ENCODE measurements around the gene RHBDL1. TPM values are rescaled to one million over a fixed set of nuclear protein-coding genes. Genes with fewer than 3 reads are reported as not detected.
"Not testable (repeated sequence)": the region's sequence is repeated elsewhere in the genome, so short reads cannot be mapped to it uniquely, and the experiment has no call there.

Gene RHBDL1
- total RNA-seq, 1 donor from 2014 or later = 1.6 TPM

DNA sequence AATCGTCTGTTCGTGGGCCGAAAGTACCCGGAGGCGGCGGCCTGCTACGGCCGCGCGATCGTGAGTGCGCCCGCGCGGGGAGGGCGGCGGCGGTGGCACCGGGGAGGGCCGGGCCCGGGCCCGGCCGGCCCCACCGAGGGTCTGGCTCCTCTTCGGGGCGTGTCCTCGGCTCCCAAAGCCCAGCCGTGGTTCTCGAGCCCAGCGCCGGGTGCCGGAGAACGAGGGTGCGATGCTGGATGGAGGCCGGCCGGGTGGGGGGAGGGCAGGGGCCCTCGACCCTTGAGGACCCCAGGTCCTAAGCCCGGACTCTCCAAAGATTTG lies 5.1 kb downstream of the RHBDL1 start:
- ATAC-seq = no peak
- no peak for DNase-seq (ENCODE audit: low spot score)
- intact Hi-C loops (cut with DNase I) = no loop called here

DNA sequence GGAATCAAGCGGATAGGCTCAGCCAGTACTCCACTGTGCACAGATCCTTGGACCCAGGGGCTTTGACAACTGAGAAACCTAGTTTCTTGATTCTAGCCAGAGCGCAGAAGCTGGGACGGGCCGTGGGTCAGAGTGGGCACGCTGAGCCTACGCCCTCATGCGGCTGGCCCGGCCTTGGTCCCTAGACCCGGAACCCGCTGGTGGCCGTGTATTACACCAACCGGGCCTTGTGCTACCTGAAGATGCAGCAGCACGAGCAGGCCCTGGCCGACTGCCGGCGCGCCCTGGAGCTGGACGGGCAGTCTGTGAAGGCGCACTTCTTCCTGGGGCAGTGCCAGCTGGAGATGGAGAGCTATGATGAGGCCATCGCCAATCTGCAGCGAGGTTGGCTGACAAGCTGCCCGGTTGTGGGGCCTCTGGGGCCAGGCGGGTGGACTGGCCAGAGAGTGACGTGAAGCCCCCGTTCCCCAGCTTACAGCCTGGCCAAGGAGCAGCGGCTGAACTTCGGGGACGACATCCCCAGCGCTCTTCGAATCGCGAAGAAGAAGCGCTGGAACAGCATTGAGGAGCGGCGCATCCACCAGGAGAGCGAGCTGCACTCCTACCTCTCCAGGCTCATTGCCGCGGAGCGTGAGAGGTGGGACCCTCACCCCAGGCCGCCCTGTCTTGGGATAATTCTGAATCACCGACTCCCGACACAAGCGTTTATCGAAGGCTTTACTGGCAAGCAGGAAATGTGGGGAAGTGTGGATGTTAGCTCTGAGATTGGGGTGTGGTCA lies 5.7 kb downstream of the RHBDL1 start:
- no peak for DNase-seq (ENCODE audit: low spot score)
- intact Hi-C loops (cut with DNase I) = no loop called here
- ATAC-seq = no peak

DNA sequence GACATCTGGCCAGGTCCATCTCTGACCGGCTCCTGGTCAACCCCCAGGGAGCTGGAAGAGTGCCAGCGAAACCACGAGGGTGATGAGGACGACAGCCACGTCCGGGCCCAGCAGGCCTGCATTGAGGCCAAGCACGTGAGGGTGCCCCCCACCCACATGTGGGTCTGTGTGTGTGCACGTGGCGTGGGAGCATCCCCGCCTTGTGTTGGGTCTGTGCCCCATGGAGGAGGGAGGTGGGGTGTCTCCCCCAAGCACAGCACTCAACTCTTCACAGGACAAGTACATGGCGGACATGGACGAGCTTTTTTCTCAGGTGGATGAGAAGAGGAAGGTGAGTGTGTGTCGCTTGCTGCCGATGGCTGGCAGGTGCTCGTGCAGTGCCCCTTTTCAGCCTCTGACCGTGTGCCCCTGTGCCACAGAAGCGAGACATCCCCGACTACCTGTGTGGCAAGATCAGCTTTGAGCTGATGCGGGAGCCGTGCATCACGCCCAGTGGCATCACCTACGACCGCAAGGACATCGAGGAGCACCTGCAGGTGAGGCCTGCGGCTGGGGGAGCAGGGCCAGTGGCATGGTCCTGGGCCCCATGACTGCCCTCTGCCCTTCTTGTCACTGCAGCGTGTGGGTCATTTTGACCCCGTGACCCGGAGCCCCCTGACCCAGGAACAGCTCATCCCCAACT lies 6.4 kb downstream of the RHBDL1 start:
- DNase-seq (ENCODE audit: low spot score) (no peak), ATAC-seq (no peak)
- intact Hi-C loops (cut with DNase I) = no loop called here

DNA sequence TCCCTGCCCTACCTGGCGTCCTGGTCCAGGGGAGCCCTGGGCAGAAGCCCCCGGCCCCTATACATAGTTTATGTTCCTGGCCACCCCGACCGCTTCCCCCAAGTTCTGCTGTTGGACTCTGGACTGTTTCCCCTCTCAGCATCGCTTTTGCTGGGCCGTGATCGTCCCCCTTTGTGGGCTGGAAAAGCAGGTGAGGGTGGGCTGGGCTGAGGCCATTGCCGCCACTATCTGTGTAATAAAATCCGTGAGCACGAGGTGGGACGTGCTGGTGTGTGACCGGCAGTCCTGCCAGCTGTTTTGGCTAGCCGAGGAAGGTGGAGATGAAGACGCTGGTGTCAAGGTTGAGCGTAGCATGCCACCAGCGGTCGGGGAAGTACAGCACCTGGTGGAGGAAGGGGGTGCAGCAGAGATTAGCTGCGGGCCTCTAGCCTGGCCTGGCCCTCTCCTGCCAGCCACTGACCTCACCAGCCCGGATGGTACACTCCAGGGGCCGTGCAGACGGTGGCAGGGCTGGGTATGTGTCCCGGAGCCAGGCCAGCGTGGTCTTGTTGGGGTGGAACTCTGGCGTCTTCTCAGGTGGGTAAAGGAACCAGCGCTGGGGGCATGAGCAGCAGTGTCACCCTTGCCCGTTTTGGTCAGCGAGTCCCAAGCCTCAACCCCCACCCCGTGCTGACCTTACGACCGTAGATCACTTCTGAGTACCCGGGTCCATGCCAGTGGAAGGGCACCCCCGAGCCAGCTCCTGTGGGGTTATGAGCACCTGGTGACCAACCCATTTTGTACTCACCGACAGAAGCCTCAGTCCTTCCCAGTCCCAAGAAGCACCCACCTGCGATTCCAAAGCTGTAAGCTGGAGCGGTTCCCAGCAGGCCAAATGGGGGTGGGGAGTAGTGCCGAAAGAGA lies 7.3 kb downstream of the RHBDL1 start:
- DNase-seq (ENCODE audit: low spot score) = no peak
- no peak for ATAC-seq
- intact Hi-C loops (cut with DNase I) = no loop called here

DNA sequence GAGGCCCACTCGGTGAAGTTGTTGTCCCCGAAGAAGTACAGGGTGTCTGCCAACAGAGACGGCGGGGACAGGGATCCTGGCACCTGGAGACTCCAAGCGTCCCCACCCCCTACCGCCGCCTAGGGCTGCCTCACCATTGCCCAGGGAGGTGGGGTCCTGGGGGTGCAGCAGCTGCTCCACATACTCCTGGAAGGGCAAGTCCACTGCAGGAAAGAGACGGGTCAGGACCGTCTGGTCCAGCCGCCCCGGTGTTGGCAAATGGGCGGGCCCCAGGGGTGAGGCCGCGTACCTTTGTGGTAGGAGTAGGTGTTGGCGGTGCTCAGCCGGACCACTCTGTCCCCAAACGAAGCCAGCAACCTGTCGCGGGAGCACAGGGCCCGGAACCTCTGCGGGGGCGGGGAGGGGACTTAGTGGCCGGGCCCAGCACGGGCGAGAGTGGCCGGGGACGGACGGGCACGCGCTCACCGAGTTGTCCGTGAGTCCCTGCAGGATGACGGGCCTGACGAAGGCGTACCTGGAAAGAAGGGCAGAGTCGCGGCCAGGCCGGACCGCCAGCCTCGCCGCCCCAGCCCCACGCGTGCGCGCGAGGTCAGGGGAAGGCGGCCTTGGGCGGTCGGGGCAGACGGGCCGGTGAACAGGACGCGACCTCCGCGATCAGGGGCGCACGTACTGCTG lies 8.1 kb downstream of the RHBDL1 start:
- ATAC-seq = no peak

DNA sequence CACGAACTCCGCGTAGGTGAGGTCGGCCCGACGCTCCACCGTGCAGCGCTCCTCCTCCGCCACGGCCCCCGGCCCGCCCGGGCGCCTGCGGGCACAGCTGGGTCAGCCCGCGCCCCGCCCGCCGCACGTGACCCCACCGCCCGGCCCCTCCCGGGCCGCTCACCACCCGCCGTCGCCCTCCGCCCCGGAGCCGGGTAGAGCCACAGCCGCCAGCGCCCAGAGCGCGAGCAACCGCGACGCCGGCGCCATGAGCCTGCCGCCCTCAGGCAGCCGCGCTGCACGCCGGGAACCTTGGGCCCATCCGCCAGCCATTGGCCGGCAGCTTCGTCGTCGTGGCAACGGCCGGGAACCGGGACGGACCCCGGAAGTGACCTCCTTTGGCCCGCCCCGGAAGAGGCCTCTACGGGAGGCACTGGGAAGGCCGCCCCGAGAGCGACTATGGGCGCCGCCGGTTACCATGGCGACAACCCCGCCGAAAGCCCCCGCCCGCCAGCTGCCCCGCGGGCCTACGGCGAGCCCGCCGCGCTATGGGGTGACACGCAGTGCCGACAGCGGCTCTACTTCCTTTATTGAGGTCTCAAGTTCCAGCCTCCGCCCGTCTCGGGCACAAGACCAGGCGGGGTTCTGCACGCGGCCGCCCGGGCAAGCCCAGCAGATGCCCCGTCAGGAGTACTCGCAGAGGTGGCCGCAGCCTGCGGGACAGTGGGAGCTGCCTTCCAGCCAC lies 8.8 kb downstream of the RHBDL1 start, which contains the start of gene JMJD8:
Gene JMJD8 (minus strand): TSS at position 264 of the 724 bp plus-strand sequence. CDS start 15 bp downstream, at position 249.
- intact Hi-C loops (cut with DNase I) = no loop called here

More for the DNA sequence above, 8.1 kb downstream of the RHBDL1 start:
- intact Hi-C loops (cut with DNase I) = no loop called here
- no peak for DNase-seq (ENCODE audit: low spot score)

DNA sequence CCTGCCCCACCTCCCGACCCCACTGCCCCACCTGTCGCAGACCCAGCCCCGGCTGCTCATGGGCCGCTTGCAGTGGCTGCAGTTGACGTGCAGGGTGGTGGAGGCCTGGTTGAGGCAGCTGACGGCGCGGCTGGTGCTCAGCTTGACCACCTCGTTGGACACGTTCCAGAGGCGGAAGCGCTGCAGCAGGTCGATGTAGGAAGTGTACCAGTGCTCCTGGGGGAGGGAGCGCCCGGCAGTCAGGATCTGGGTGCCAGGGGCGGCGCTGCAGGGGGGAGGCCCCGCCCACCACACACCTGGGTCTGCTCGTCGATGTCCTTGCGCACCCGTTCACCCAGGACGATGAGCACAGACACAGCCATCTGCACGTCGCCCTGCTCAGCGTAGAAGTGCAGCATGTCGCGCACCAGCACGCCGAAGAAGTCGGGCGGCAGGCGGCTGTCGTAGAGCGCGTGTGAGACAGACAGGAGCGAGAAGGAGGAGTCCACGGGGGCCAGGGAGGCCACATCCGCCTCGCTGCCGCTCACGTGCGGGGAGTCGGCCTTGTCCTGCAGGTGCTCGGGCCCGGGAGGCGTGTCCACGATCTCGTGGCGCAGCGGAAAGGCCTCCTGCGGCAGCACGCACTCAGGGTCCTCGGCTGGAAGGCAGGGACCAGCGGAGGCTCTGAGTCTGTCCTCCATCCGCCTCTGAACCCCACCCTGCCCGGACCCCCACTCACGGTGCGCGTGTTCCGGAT lies 9.7 kb downstream of the RHBDL1 start:
- intact Hi-C loops (cut with DNase I) = no loop called here
- DNase-seq (ENCODE audit: low spot score) = no peak
- no peak for ATAC-seq

More for the DNA sequence above, 8.8 kb downstream of the RHBDL1 start, which contains the start of gene JMJD8:
- ATAC-seq (peak; percentile 84), DNase-seq (ENCODE audit: low spot score) (peak; percentile 99)

DNA sequence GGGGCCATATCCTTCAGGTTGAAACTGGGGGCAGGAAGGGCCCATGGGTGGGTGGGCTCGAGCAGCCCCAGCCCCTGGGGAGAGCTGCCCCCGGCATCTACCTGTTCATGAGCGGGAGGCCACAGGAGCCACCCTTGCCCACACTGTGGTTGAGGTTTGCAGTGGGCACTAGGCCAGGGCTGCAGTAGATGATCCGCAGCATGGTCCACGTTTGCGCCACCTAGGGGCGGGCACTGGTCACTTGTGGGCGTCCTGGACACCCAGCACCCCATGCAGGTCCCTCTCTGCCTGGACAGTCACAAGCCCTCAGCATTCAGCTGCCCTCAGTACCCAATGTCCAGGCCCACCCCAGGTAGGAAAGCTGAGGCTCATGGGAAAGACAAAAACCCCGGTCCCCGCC lies 10.5 kb downstream of the RHBDL1 start:
- ATAC-seq (no peak), DNase-seq (ENCODE audit: low spot score) (no peak)
- intact Hi-C loops (cut with DNase I) = no loop called here

DNA sequence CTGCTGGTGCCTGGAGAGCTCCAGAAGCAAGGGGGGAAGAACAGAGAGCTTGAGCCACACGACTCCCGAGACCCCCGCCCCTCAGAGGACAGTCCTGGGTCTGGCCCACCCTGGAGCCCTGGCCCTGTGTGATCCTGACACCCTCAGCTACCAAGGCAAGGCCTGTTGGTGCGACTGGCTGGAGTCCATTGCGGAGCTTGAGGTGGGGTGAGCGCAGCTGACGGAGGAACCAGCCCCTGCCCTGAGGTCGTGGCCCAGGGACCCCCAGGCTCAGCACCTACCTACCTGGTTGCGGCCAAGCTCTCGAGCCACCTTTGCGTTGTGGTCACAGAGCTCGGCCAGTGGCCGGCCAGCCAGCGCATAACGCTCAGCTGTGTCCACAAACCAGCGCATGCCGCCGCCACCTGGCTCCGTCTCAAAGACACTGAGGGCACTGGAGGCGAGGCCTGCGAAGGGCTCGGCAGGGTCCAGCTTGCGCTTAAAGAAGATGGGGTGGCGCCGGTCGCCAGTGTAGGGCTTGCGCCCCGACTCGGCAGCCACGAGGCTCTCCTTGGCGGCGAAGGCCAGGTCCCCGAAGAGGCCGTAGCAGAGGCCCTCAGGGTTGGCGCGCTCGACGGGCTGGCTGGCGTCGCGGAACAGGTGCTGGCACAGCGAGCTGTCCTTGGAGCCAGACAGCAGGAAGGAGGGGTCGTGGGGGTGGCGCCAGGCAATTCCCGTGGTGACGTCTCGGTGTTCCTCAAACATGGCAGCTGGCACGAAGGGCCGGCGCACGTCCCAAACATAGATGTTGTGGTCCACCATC lies 11.2 kb downstream of the RHBDL1 start:
- DNase-seq (ENCODE audit: low spot score) (no peak), ATAC-seq (no peak)
- intact Hi-C loops (cut with DNase I) = no loop called here

DNA sequence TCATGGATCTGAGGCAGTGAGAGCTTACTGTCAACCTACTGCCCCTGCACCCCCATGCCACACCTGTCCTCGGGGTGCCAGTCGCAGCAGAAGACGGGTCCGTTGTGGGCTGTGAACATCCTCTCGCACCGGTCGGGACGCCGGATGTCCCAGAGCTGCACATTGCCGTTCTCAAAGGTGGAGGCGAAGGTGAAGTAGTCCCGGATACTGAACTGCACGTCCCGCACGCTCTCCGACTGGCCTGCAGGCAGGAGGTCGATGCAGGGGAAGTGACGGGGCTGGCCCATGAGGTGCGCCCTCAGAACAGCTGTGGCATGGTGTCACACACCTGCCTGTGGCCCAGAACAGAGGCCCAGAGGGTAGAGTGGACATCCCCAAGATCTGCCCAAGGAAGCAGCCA lies 12.0 kb downstream of the RHBDL1 start:
- no peak for ATAC-seq
- no peak for DNase-seq (ENCODE audit: low spot score)
- intact Hi-C loops (cut with DNase I) = no loop called here

DNA sequence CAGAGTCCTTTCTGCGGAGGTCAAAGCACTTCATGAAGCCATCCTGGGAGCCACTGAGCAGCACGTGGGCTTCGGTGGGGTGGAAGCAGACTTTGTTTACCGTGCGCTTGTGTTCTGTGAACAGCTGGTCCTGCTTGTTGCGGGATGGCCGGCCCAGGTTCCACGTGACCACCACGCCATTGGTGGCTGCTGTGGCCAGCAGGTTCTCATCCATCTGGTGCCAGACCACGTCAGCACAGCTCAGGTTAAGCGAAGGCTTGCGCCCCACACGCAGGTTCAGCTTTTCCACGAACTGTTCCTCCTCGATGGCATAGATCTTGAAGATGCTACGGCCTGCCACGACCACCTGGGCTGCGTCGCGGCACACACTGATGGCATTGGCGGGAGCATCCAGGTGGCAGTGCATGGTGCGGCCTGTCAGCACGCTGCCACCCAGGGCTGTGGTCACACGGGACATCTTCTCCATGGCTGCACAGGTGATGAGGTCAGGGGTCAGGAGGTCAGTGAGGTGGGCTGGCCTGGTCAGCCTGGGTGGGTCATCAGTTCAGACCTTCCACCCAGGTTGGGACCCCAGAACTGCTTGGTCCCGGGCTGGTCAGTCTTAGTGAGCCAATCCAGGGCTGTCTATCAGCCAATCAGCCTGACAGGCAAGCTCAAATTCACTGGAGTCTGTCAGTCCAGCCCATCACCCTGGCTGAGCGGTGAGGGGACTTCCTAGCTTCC lies 13.9 kb downstream of the RHBDL1 start:
- intact Hi-C loops (cut with DNase I) = no loop called here
- ATAC-seq (no peak), DNase-seq (ENCODE audit: low spot score) (no peak)

DNA sequence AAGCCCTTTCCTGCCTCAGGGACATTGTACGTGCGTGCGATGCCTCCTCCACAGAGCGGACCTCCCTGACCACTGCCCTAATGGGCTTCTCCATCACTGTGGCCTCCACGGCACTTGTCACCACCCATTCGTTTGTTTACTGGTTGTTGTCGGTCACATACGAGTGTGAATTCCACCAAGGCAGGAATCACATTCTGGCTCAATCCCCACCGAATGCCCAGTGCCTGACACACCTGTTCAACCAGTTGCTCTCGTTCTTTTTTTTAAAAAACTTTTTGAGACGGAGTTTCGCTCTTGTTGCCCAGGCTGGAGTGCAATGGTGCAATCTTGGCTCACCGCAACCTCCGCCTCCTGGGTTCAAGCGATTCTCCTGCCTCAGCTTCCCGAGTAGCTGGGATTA lies 15.8 kb downstream of the RHBDL1 start:
- intact Hi-C loops (cut with DNase I); ATAC-seq; DNase-seq (ENCODE audit: low spot score): not testable (repeated sequence)

DNA sequence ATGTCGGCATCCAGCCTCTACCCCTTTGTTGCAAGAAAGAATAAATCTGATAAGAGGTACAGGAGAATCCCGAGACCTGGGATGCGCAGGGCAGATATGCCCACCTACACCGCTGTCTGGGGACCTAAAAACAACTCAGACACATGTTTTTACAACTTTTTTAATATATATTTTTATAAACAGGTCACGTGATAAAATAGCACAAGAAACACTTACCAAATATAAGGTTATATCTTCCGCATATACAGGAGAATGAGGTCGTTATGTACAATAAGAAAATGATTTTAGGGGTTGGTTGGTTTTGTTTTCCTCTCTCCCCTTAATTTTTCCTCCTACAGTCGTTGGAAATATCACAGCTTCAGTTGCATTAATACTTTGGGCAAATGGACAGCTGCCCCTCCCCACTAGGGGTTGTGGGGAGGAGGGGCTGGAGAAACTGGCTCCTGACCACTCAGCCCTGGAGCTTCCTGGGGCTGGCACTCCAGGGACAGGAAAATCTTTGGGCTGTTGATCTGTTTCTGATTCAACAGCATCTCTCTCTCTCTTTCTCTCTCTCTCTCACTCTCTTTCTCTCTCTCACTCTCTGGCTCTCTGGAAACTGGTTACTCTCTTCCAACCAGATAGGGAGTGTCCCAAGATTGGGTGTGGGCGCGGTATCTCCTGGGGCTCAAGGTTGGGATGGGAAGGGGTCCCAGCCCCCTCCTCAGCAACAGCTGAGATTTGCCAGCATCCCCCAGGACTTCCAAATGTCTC lies 17.1 kb downstream of the RHBDL1 start:
- intact Hi-C loops (cut with DNase I) = no loop called here
- DNase-seq (ENCODE audit: low spot score) = no peak
- ATAC-seq = no peak

DNA sequence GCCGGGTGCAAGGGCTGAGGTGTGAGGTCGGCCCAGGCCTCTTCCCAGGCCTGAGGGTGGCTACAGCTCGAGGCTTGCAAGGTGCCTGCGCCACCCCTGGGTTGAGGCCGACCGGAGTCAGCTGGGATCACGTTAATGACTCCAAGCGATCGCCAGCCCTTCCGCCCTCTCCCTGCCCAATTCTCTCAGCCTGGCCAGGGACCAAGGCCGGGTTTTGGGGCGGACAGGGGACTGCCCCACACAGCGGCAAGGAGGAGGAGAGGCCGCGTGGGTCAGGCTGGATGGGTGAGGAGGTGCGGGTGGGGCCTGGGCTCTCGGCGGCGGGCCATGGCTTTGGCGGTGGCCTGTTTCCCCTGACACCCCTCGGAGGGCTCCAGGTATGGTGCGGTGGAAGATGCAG lies 17.9 kb downstream of the RHBDL1 start:
- intact Hi-C loops (cut with DNase I) = no loop called here
- DNase-seq (ENCODE audit: low spot score) (no peak), ATAC-seq (no peak)

DNA sequence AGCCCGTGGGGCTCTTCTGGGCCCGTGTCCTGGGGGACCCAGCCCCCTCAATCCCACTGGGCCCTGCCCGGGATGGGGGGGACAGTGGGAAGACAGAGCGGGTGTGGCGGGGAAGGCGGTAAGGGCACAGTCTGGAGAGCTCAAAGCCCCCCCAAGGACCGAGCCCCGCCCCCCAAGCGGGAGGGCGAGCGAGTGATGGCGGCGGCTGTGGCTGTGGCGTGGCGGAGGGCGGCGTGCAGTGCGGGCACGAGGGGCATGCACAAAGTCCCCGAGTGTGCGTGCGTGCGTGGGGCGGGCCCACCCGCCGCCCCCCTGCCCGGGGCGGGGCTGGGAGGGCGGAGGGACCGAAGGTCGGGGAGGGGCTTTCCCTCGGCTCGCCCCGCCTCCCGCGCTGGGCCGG lies 18.3 kb downstream of the RHBDL1 start:
- intact Hi-C loops (cut with DNase I) = no loop called here
- ATAC-seq (no peak), DNase-seq (ENCODE audit: low spot score) (no peak)

Measured in sciatic nerve (tissue), 2 donors.